HG03045 (cell line): ENCODE data around the gene CAPN5.
"Not testable (repeated sequence)": the region's sequence is repeated elsewhere in the genome, so short reads cannot be mapped to it uniquely, and the experiment has no call there.

Source experiments
- ATAC-seq: cut with Tn5 transposase; IDR thresholded peaks from one replicate; pipeline ENCODE4 v1.9.1; 2021; ENCODE audit warnings: mild to moderate bottlenecking, moderate library complexity; ENCODE audit not compliant: unreplicated experiment

Gene CAPN5

GRCh38 chr11:77042111-77042726, 24.6 kb upstream of the CAPN5 start:
- ATAC-seq = no peak

GRCh38 chr11:77044356-77044755, 22.4 kb upstream of the CAPN5 start:
- no peak for ATAC-seq

GRCh38 chr11:77044886-77045285, 21.9 kb upstream of the CAPN5 start:
- ATAC-seq = no peak

GRCh38 chr11:77046060-77046501, 20.7 kb upstream of the CAPN5 start:
- no peak for ATAC-seq

GRCh38 chr11:77047007-77047927, 19.5 kb upstream of the CAPN5 start:
- ATAC-seq = peak; percentile 89

- ATAC-seq = not testable (repeated sequence)
Measured at GRCh38 chr11:77047928-77048446, 18.8 kb upstream of the CAPN5 start.

- ATAC-seq = no peak
Measured at GRCh38 chr11:77049026-77049425, 17.7 kb upstream of the CAPN5 start.

GRCh38 chr11:77051511-77051910, 15.3 kb upstream of the CAPN5 start:
- no peak for ATAC-seq

GRCh38 chr11:77052518-77052917, 14.3 kb upstream of the CAPN5 start:
- no peak for ATAC-seq

GRCh38 chr11:77053217-77054015, 13.4 kb upstream of the CAPN5 start:
- no peak for ATAC-seq

- no peak for ATAC-seq
Measured at GRCh38 chr11:77054084-77054483, 12.7 kb upstream of the CAPN5 start.

GRCh38 chr11:77055101-77055561, 11.6 kb upstream of the CAPN5 start:
- ATAC-seq = no peak

- no peak for ATAC-seq
Measured at GRCh38 chr11:77055913-77056312, 10.9 kb upstream of the CAPN5 start.

- no peak for ATAC-seq
Measured at GRCh38 chr11:77056814-77057402, 9.9 kb upstream of the CAPN5 start.

GRCh38 chr11:77057938-77058474, 8.8 kb upstream of the CAPN5 start:
- no peak for ATAC-seq

GRCh38 chr11:77058900-77059299, 7.9 kb upstream of the CAPN5 start:
- no peak for ATAC-seq

- ATAC-seq = no peak
Measured at GRCh38 chr11:77059806-77060205, 7.0 kb upstream of the CAPN5 start.

GRCh38 chr11:77060234-77060633, 6.5 kb upstream of the CAPN5 start:
- ATAC-seq = no peak

- not testable (repeated sequence) for ATAC-seq
Measured at GRCh38 chr11:77061258-77061657, 5.5 kb upstream of the CAPN5 start.

GRCh38 chr11:77062924-77063323, 3.8 kb upstream of the CAPN5 start:
- no peak for ATAC-seq
